ENCODE measurements around the gene ITGA5. TPM values are rescaled to one million over a fixed set of nuclear protein-coding genes. Genes with fewer than 3 reads are reported as not detected.

Gene ITGA5
- total RNA-seq, 1 experiment from 2014 or later = 12.2 TPM

GRCh38 chr12:54358191-54358944 is 60.7 kb downstream of the ITGA5 start:
- peaks cover 11% of the 10 kb centered on the region for H3K23me2 ChIP-seq (ENCODE audit: insufficient read length, low read depth, low read length, poor library complexity, severe bottlenecking)
- TF ChIP-seq, protein P1, sequence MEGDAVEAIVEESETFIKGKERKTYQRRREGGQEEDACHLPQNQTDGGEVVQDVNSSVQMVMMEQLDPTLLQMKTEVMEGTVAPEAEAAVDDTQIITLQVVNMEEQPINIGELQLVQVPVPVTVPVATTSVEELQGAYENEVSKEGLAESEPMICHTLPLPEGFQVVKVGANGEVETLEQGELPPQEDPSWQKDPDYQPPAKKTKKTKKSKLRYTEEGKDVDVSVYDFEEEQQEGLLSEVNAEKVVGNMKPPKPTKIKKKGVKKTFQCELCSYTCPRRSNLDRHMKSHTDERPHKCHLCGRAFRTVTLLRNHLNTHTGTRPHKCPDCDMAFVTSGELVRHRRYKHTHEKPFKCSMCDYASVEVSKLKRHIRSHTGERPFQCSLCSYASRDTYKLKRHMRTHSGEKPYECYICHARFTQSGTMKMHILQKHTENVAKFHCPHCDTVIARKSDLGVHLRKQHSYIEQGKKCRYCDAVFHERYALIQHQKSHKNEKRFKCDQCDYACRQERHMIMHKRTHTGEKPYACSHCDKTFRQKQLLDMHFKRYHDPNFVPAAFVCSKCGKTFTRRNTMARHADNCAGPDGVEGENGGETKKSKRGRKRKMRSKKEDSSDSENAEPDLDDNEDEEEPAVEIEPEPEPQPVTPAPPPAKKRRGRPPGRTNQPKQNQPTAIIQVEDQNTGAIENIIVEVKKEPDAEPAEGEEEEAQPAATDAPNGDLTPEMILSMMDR (conservative IDR thresholded peaks at IDR 0.05) = no peak
- H3K27me3 ChIP-seq (ENCODE audit: insufficient read depth, low read length) = no peaks in the 10 kb centered on the region
- H3K56ac ChIP-seq (ENCODE audit: insufficient read length, low read depth, low read length) = no peak overlapping the region
- no peak overlapping the region for H2BK15ac ChIP-seq (ENCODE audit: low read depth, low read length)
- H3K4me1 Mint-ChIP-seq = peaks cover 11 to 15% of the 10 kb centered on the region in 2 experiments
- no CpG with 5 or more reads among the region's 15 CpGs for WGBS (ENCODE audit: extremely low coverage, insufficient read length, low lambda C conversion rate)
- H3K4ac ChIP-seq (ENCODE audit: low read depth, low read length) = no peak overlapping the region
- no peak overlapping the region for H3K4me3 Mint-ChIP-seq
- peaks cover 10% of the 10 kb centered on the region for H3K4me1 ChIP-seq (ENCODE audit: insufficient read depth, low read length)
- no peak overlapping the region for H2AK5ac ChIP-seq (ENCODE audit: insufficient read length, low read length)
- no peaks in the 10 kb centered on the region; a peak in 1 of 7 replicates for H3K36me3 Mint-ChIP-seq (ENCODE audit: insufficient read depth in 1 of 3, low read depth in 3 of 3)
- H3K23ac ChIP-seq (ENCODE audit: insufficient read length, low read depth, low read length) = no peak overlapping the region
- DNase-seq = peak; percentile 78
- H3K18ac ChIP-seq (ENCODE audit: insufficient read length, low read depth, low read length) = peak overlapping the region; percentile 15
- no peak overlapping the region for H4K91ac ChIP-seq (ENCODE audit: insufficient read length, low read depth, low read length)
- no peaks in the 10 kb centered on the region for H3K79me1 ChIP-seq (ENCODE audit: insufficient read depth, low read depth, low read length, poor library complexity, severe bottlenecking)
- H2BK12ac ChIP-seq (ENCODE audit: insufficient read length, low read depth, low read length) = no peak overlapping the region
- H3K27ac Mint-ChIP-seq = no peak overlapping the region
- H3K14ac ChIP-seq (ENCODE audit: insufficient read depth, low read length) = no peak overlapping the region
- no peaks in the 10 kb centered on the region for H3K9me3 Mint-ChIP-seq
- H3T11ph ChIP-seq (ENCODE audit: low read length) = no peak overlapping the region
- no peak overlapping the region for H2BK5ac ChIP-seq (ENCODE audit: insufficient read length, low read length)
- H4K5ac ChIP-seq (ENCODE audit: insufficient read length, low read depth, low read length) = no peak overlapping the region
- H2AFZ ChIP-seq (ENCODE audit: low read length) = no peak overlapping the region
- H3K9me3 ChIP-seq (ENCODE audit: control insufficient read depth, low read depth, low read length) = no peaks in the 10 kb centered on the region
- H4K8ac ChIP-seq (replicated peaks; ENCODE audit: insufficient read length, low read depth, low read length) = no peak overlapping the region
- no peak overlapping the region for H3K27ac ChIP-seq (ENCODE audit: insufficient read length, low read depth, low read length)
- peaks cover 7% of the 10 kb centered on the region for H3K27me3 Mint-ChIP-seq (ENCODE audit: low read depth)
- H4K20me1 ChIP-seq (ENCODE audit: control insufficient read depth, insufficient read depth, insufficient read length) = peaks cover 3% of the 10 kb centered on the region
- no peak overlapping the region for H2BK20ac ChIP-seq (ENCODE audit: low read depth, low read length, poor library complexity, severe bottlenecking)
- peak overlapping the region; percentile 59 for H3K9ac ChIP-seq (ENCODE audit: extremely low read depth, insufficient read length, low read length)
- H3K4me2 ChIP-seq (ENCODE audit: insufficient read depth, insufficient read length, low read length) = peak overlapping the region; percentile 98
- no peaks in the 10 kb centered on the region for H3K79me2 ChIP-seq (ENCODE audit: insufficient read depth, low read length)
- no peak overlapping the region for H2BK120ac ChIP-seq (ENCODE audit: low read depth, low read length, poor library complexity, severe bottlenecking)
